Endothelial cell of umbilical vein (primary cell): ENCODE data around the gene TUBA1C.

Experiments used
- EZH2 ChIP-seq: IDR thresholded peaks from 2 replicates; pipeline ENCODE4 v1.6.1; 2012; ENCODE audit warnings: borderline replicate concordance, low read depth, mild to moderate bottlenecking, moderate library complexity, low read length, inconsistent platforms; ENCODE audit not compliant: severe bottlenecking
- FOS ChIP-seq: IDR thresholded peaks from 2 replicates; pipeline ENCODE4 v1.6.1; 2011; ENCODE audit warnings: mild to moderate bottlenecking, low read length, moderate library complexity, borderline replicate concordance; ENCODE audit not compliant: insufficient read depth
- GATA2 ChIP-seq: IDR thresholded peaks from 2 replicates; pipeline ENCODE4 v1.7.0; 2011; ENCODE audit warnings: low read depth, mild to moderate bottlenecking, moderate library complexity, mixed read lengths, low read length; ENCODE audit not compliant: insufficient read length, insufficient read depth
- JUN ChIP-seq: IDR thresholded peaks from 2 replicates; pipeline ENCODE4 v1.6.1; 2011; ENCODE audit warnings: borderline replicate concordance, low read depth; ENCODE audit not compliant: insufficient read length, insufficient read depth
- MYC ChIP-seq: IDR thresholded peaks from one replicate; pipeline ENCODE4 v1.6.1; 2011; ENCODE audit warnings: mild to moderate bottlenecking, low read depth, low read length
- POLR2A ChIP-seq: IDR thresholded peaks from 2 replicates; pipeline ENCODE4 v1.6.1; 2012; ENCODE audit warnings: low read depth, mild to moderate bottlenecking, control low read depth, low read length
- POLR2AphosphoS5 ChIP-seq: IDR thresholded peaks from 2 replicates; pipeline ENCODE4 v1.6.1; 2012; ENCODE audit warnings: low read depth, mild to moderate bottlenecking, control low read depth, low read length, moderate library complexity; ENCODE audit not compliant: insufficient read depth
- TF ChIP-seq, protein P1 (sequence below), 2 donors: IDR thresholded peaks; 1 replicate in 1 of 2; 2 replicates in 1 of 2; pipeline ENCODE4 v1.5.1; 2011; ENCODE audit warnings: low read length in 2 of 2, mild to moderate bottlenecking in 2 of 2, moderate library complexity in 2 of 2, control low read depth in 1 of 2, inconsistent platforms in 1 of 2, low read depth in 1 of 2; ENCODE audit not compliant: insufficient read depth in 1 of 2; ENCODE audit errors: extremely low read depth in 1 of 2
- TF ChIP-seq, protein P2 (sequence below): IDR thresholded peaks from 2 replicates; pipeline ENCODE4 v1.6.1; 2011; ENCODE audit not compliant: insufficient read depth, insufficient read length

DNA sequence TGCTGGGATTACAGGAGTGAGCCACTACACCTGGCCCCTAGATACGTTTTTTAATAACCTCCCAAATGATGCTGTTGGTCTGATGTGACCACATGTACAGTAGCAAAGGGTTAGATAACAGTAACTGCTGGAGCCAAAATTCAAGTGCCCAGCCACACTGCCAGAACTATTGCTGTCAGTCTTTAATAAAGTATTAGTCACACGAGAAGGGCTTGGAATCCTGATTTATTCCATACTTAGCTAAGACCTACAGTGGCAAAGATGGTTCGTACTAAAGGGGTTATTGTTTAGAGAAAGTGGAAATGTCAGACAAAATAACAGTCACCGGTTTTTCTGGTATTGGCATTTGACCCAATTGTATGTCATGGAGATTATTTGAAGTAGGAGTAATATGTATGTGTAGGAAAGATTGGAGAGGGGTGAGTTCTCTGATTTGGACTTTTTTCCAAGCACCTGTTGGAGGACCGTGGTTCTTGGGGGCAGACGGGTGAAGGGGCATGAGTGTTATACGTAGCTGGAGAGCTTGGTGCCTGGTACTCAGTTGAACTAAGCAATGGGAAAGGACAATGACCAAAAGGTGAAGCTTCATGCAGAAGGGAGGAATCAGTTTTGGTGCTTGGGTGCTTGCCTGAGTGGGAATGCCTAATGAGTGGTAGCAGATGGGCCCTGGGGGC lies 9.7 kb downstream of the TUBA1C start:
- TF ChIP-seq, protein P1, sequence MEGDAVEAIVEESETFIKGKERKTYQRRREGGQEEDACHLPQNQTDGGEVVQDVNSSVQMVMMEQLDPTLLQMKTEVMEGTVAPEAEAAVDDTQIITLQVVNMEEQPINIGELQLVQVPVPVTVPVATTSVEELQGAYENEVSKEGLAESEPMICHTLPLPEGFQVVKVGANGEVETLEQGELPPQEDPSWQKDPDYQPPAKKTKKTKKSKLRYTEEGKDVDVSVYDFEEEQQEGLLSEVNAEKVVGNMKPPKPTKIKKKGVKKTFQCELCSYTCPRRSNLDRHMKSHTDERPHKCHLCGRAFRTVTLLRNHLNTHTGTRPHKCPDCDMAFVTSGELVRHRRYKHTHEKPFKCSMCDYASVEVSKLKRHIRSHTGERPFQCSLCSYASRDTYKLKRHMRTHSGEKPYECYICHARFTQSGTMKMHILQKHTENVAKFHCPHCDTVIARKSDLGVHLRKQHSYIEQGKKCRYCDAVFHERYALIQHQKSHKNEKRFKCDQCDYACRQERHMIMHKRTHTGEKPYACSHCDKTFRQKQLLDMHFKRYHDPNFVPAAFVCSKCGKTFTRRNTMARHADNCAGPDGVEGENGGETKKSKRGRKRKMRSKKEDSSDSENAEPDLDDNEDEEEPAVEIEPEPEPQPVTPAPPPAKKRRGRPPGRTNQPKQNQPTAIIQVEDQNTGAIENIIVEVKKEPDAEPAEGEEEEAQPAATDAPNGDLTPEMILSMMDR (IDR thresholded peaks at IDR 0.05; ENCODE audit: extremely low read depth in 1 of 2, insufficient read depth in 1 of 2, low read depth in 1 of 2, low read length in 2 of 2), result no peak
- TF ChIP-seq EZH2 (no peak), POLR2AphosphoS5 (peak; percentile 54), GATA2 (no peak), JUN (no peak), FOS (no peak), POLR2A (peak; percentile 63), MYC (no peak)
- TF ChIP-seq, protein P2, sequence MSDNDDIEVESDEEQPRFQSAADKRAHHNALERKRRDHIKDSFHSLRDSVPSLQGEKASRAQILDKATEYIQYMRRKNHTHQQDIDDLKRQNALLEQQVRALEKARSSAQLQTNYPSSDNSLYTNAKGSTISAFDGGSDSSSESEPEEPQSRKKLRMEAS, result no peak
